ENCODE data around the gene ATXN1.

The ATXN1 gene

DNA sequence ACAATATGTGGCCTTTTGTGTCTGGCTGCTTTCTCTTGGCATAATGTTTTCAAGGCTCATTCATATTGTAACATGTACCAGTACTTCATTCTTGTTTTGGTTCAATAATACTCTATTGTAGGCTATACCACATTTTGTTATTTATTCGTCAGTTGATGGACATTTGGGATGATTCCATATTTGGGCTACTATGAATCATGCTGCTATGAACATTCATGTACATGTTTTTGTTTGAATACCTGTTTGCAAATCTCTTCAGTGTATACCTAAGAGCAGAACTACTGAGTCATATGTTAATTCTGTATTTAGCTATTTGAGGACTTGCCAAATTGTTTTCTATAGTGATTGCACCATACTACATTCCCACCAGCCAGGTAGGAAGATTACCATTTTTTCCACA, 263.0 kb downstream of the ATXN1 start:
- no peak for DNase-seq (ENCODE audit: low read depth)

DNA sequence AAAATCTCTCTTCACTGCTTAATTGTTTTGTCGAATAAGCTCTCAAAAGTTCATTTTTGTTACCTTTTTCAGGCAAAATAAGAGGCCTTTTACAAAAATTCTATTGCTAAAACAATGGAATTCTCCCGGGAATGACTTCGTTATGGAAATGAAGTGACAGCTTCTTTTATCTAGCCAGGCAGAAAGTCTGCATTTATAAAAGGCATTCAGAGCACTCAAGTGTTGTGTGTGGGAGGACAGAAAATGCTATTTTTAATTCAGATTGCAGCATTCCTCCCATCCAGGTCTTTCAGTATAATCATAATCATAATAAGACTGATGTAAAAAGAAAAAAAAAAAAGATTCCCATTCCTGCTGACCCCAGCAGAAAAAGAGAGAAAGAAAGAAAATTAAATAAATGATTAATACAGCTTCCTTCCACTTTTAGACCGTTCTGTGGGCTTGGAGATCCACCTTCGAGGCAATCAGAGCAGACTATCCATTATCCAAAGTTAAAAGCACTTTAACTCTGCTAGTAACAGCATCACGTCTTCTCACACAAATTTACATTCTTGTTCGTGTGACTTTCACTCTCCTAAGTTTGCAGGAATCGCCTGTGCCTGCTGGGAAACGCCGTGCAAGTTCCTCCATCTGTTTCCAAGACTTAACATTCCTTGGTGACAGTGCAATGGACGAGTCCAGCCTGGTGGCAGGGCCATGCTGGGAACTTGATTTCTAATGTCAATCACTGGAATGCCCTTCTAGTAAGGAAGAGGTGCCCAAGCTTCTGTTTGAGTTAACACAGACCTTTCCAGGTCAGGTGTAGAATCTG, 264.1 kb downstream of the ATXN1 start:
- DNase-seq (ENCODE audit: low read depth): no peak

DNA sequence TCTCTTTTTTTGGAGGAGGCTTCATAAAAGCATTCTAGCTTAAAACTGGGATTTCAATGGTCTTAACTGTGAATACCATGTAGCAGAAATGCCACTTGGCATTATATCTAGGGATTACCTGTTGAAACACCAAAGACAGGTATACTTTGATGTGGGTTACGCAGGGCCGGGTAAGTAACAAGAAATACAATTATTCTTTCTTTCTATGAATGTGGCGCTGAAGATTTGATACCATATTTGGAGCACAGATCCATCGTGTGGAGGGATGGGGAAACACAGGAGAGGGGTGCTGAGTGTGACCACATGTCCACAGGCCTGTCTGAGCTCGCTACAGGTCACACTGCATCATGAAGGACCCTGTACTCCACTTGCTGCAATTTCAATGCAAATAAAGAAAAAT, 265.1 kb downstream of the ATXN1 start:
- DNase-seq (ENCODE audit: low read depth): no peak

DNA sequence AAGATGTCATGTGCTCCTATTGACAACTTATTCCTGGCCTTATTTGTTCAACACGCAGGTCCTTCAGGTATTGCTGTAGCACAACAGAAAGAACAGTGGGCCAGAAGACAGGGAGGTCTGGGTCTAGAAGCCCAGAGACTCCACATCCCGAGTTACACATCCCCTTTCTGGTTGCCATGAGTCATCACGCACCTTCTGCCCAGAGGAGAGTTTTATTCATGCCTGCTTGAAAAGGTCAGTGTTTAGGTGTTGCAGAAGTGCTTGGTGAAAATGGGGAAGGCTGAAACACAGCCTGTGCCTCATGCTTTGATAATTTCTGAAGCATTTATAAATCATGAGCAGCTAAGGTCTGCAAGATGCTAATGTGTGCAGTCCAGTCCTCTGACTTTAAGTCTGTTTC, 266.5 kb downstream of the ATXN1 start:
- DNase-seq (ENCODE audit: low read depth): no peak

DNA sequence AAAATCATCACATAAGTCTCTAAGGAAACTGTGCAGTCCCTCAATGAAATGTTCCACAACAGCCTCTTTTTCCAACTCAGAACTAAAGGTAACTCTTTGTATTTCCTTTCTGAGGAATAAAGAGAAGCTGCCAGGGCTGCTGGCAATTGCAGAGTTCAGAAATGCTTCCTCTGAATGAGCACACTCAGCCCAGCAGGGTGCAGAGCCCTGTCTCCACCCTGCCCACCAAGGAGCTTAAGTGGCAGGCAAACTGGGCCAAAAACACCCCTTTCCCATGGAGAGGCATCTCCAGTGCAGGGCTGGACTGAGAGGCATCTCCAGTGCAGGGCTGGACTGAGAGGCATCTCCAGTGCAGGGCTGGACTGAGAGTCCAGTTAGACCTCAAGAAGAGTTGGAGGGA, 267.5 kb downstream of the ATXN1 start:
- DNase-seq (ENCODE audit: low read depth): no peak

DNA sequence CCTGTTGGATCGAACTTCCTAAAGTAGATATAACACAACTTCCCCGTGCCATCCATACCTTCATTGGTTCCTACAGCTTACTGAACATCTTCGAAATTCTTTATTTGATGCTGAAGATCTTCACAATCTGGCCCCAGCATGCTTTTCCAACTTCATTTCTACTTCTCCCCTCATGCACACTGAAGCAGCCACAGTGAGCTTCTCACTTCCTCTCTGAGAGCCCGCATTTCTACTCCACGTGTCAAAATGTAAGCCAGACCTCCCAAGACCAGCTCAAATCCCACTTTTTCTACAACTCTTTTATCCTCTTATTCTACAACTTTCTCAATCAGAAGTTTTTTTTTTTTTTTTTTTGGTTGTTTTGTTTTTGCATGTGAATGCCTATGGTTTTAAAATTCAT, 268.1 kb downstream of the ATXN1 start:
- no peak for DNase-seq (ENCODE audit: low read depth)

DNA sequence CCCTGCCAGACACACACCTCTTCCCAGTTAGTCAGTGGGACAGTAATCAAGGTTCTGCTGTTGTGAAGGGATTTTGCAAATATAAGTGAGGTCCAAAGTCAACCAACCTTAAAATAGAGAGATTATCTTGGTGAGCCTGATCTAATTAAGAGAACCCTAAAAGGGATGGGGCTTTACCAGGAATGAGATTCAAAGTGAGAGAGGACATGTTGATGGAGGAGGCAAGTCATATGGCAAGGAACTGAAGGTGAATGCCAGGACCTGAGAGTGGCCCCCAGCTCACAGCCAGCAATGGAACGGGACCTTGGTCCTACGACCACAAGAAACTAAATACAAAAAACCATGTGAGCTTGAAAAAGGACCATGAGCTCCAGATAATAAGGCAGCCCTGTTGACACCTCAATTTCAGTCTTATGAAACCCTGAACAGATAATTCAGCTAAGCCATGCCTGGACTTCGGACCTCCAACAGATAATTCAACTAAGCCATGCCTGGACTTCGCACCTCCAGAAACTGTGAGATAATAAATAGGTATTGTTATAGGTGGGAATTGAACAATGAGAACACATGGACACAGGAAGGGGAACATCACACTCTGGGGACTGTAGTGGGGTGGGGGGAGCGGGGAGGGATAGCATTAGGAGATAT, 269.5 kb downstream of the ATXN1 start:
- no peak for DNase-seq (ENCODE audit: low read depth)

DNA sequence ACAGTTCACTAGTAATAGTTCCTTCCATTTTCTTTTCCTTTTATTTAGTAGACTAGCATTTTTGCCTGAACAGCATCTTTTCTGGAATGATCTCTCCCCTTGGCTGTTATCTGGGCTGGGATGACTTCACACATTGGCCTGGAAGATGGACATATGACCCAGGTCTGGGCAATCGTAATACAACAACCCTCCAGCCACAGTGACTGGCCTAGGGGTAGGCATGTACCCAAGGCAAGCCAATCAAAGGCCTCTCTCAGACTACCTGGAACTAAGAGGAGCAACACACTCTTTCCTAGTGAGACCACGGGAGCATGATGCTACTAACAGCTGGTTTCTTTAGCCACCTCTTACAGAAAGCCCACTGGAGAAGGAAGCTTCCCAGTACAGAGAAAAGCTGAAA, 270.6 kb downstream of the ATXN1 start:
- DNase-seq (ENCODE audit: low read depth): no peak

DNA sequence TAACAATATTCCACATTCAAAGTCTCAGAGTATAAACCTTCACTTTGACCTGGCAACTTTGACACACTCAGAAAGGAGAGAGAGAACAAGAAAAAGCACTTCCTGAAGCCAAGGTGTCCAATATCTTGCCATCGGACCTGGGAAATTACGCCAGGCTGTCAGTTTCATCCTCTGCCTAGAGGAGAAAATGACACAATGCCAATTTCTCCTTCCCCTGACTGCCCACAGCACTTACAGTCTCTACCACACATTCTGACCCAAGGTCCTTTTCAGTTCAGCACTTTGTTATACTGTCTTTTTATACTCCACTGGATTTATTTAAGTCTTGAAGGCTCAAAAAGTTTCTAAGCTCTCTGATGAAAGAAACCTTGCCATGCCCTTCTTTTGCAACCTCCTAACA, 272.4 kb downstream of the ATXN1 start:
- no peak for DNase-seq (ENCODE audit: low read depth)

DNA sequence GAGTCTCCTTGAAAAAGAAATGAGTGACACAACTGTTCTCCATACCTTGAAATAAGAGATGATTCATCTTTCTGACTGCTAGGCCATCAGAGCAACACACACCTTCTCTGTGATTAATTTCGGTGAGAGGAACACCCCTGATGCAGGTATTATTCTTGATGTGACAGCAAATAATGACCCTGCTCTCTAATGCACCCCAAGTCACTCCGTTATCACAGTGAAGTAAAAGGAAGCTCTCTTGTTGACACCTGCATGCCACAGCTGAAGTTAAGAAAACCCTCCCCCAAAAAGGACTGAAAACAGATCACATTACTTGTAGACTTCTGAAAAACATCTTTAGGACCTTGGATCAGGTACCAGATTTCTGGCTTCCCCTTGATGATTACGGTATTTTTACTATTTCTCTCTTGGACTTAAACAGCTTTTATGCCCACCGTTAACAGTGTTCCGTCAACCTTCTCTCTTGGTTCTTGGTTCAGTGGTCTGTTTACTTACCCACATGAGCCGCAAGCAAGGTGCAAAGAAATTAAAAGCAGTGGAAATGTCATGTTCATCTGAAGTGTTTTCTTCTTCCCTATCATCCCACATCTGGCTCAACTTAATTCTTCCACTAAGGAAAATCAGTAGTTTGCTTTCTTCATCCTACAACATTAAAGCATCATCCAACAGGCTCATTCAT, 273.1 kb downstream of the ATXN1 start:
- no peak for DNase-seq (ENCODE audit: low read depth)

DNA sequence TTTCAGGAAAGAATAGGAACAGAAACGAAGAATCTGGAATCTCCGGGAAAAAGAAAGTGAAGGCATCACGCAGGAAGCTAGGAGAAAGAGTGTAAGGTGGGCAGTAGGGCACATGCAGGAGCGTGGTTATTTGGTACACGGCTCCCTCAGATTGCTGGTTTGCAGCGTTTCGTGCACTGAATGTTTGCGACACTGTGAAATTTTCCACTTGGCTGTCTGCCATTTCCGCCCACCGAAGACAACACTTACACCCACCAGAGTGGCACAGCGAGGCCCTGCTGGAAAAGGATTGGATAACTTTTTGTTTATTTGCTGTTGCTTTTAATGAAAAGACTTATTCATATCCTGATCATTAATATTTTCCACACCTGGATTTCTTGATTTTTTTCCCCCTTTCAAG, 274.6 kb downstream of the ATXN1 start:
- DNase-seq (ENCODE audit: low read depth): no peak

DNA sequence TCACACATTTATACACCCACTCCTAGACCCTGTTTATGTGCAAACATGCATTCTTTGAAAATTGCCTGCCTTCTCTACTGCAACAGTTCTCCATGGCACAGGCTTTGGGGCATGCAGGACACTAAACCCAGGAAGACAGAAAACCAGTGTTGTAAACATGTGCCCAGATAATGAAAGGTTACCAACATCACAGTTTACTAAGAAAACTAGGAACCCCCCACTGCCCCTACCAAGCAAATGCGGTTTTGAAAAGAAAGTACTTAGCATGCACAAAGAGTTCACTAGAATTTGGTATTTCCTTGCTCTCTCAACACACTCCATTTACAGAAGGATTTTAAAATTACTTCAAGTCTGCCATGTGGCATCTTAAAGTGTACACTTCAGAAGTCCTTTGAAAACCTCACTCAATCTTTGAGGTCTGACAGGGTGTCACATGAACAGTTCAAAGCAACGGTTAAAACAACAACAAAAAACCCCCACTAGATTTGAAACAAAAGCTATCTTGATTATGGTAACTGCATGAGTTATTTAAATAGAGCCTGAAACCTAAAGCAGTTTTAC, 277.9 kb downstream of the ATXN1 start:
- no peak for DNase-seq (ENCODE audit: low read depth)

DNA sequence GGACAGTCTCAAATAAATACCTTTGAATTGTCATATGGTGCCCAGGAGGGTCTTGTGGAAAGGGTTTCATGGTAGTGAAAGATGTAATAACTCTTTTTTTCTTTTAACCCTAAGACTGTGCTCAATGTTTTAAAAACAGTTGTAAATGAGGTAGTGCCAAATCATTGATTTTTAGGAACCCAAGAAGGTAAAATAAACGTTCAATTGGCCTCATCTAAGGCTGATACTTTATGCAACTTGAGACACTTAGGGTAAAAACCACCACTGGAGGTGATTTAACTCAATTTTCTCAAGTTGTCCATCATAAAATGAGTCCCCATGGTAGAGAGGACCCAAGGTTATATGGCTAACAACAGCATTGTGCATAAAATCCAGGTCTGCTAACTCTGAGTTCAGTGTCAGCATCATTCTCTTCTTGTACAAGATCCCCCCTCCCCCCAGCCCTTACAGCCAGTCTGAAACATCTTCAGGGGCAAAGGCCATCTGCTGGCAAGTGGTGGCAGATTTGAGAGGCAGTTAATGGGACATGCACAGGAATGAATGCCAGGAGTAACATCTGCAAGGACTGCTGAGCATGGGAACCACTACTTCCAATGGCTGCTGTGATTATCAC, 278.5 kb downstream of the ATXN1 start:
- no peak for DNase-seq (ENCODE audit: low read depth)

DNA sequence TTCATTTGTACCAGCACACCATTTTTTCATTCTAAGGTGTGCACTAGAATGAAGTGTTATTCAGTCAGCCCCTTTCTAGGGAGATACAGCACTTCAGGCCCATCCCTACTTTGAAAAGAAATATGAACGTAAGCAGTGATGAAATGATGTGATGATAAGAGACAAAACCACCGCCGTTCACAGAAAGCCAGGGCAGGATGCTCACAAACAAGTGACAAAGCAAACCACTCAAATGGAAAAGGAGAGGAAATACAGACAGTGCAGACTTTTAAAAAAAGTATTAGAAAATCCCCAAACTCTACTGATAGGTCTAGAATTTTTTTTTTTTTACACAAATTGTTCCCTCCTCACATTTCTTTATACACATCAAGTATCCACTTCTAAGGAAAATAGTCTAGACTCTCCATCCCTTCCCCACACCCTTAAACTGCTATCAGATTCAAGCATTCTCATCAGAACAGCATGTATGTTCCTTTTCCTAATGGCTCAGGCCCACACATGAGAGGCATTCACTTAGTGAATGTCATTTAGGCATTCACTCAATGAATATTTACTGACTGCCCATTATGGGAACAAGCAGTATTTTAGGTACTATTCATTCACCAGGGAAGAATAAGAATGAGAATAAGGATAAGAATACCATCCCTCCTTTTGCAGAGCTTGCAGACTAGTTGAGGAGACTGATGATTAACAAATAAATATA, 279.4 kb downstream of the ATXN1 start:
- no peak for DNase-seq (ENCODE audit: low read depth)

DNA sequence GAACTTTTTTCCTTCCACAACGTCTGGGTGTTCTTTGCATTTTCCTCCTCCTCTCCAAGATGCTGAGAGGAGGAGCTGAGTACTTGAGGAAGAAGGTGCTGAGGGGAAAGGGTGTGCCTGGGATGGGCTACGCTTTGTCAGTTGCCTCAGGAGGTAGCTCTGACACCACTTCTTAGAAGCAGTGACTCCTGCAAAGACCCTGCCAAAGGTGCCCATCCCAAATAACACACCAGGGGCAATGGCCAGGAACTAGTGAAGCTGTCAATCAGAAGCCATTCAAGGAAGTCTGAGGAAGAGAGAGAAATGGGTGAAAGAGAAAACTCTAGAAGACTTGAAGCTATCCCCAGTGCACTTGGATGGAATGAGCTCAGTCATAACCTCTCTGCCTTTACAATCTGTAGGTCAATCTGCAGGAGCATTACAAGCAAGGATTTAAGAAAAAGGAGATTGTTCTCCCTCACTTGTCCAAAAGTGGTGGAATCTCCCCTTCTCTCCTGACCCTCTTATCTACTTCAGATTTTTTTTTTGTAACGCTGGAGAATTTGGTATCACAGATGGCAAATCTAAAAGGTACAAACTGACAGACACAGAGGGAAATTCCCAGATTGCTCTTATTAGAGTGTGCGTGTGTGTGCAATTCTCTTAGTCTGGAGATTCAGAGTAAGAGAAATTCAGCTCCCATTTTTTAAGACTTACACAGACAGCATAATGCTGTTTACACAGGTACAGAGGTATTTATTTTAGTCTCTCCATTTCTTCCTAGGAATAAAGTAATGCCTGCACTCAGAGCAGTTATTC, 280.3 kb downstream of the ATXN1 start:
- DNase-seq (ENCODE audit: low read depth): no peak

DNA sequence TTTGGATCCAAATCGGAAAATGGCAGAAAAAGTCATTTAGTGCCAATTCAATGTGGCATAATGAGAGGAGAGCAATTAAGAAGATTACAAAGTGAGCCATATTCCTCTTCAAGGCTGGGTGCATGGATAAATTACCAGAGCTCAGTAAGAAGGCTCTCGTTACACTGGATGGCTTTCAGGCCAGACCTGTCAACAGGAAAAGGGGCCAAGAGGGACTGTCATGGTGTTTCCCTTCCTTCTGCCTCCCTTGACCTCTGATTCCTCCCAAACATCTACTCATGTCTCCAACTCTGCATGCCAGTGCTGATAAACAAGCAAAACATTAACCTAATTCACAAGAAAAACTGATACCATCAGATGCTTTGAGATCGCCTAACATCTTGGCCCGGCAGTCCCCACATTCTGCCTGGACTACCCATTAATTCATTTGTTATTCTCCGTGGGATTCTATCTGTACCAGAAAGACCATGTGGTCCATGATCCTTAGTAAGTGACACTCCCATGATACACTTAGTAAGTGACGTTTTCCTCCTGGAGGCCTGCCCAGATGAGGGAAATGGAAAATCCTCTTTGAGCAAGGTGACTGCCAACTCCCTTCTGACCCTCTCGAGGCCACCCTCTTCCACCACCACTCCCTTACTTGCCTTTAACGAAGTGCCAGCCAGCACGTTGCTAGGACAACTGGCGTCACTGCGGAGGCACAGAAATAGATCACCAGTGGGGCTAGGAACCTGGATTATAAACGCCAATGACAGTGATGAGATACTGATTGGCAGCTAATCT, 283.7 kb downstream of the ATXN1 start:
- DNase-seq (ENCODE audit: low read depth): no peak

DNA sequence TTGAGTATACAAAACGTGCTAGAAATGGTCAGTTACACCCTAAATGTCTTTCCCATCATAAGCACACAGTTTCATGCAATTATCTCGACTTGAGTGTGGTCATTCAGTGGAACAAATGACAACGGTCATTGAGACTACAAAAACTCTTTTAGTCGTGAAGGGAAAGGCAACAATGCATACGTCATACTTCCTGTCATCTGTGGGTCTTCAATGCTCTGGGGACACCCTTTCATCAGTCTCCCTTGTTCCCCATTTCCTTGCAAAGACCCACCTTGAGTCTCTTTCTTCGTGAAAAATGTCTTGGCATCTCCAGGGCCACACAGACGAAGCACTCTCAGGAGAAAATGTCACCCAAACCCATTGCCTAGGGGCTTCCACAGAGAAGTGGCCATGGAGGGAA, 284.4 kb downstream of the ATXN1 start:
- no peak for DNase-seq (ENCODE audit: low read depth)

DNA sequence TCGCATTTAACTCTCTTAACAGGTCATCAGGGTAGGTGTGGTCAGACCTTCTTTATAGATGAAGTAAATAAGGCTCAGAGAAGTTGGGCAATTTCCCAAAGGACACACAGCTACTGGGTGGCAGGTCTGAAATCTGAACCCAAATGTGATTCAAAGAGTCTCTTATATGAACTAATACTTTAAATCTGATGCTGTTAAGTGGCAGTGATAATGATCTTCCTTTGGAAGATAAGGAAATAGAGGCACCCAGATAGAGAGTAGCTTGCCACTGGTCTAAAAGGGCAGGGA, 285.8 kb downstream of the ATXN1 start:
- no peak for DNase-seq (ENCODE audit: low read depth)

DNA sequence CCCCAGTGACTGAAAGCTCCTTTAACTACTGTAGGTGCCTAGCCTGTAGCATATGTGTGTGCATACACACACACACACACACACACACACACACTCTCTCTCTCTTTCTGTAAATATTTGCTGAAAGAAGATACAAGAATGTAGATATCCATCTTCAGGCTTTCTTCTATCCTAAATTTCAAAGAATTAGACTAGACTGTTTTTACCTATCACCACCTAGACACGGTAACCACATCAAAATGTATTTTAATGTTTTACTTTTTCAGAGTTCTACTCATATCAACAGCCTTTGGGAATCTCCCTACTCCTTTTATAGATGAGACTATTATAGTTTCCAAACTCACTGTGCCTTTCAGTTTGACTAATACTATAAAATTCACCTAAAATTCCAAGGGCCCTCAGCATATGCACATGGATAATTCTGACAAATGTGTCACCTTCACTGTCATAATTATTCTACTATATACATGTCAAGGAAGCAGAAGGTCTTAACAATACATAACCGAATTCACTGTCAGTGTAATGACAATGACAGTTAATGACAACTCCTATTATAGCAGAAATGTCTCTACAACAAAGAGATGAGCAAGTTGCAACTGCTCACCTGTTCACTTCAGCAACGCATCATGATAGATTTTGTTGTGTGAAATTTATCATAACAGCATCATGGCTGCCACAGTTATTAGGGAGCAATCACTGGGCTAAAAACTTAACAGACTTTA, 286.3 kb downstream of the ATXN1 start:
- no peak for DNase-seq (ENCODE audit: low read depth)

Measured in stimulated activated CD8-positive, alpha-beta memory T cell treated with anti-CD3 and anti-CD28 coated beads, Interleukin-15, amount 100 ng/mL, for 24 hours (primary cell).